H1 (cell line): ENCODE measurements around the gene SPAG5. TPM values are rescaled to one million over a fixed set of nuclear protein-coding genes. Genes with fewer than 3 reads are reported as not detected.

Source experiments
- CTCF ChIA-PET: fragments of 300-600 bp; sonication (Branson Sonifier 250); formaldehyde crosslinking; loops from one replicate; lab custom pipeline; 2021; ENCODE audit not compliant: partially characterized antibody; lab: Charles Lee
- POLR2A ChIA-PET: fragments of 300-600 bp; sonication (Branson Sonifier 250); formaldehyde crosslinking; loops from one replicate; lab custom pipeline; 2021; ENCODE audit warnings: inconsistent platforms; ENCODE audit not compliant: partially characterized antibody; lab: Charles Lee
- DNase-seq, 2 experiments: peaks; one replicate each; pipeline versions ENCODE4 v3.0.0 to v3.0.0-alpha.2; 2010 to 2022; ENCODE audit warnings: low spot score in 2 of 2, low read depth in 1 of 2, mixed read lengths in 1 of 2
- FAIRE-seq: peaks from 2 replicates; lab custom pipeline; 2011; peaks lifted over from hg19 to GRCh38; lab: Jason Lieb, UNC
- H2AFZ ChIP-seq: 2 replicates; pipeline ENCODE4 v1.8.1; 2012; ENCODE audit warnings: low read length, inconsistent platforms
- H2AK5ac ChIP-seq: 2 replicates; pipeline ENCODE4 v1.6.1; 2013; ENCODE audit warnings: low read depth, low read length
- H2BK120ac ChIP-seq: replicated peaks from 2 replicates; pipeline ENCODE3; 2013; ENCODE audit warnings: low read depth, low read length, inconsistent platforms
- H2BK12ac ChIP-seq: 2 replicates; pipeline ENCODE4 v1.6.1; 2013; ENCODE audit warnings: low read depth, low read length
- H2BK15ac ChIP-seq: 2 replicates; pipeline ENCODE4 v1.6.1; 2013; ENCODE audit warnings: low read length
- H2BK20ac ChIP-seq: 2 replicates; pipeline ENCODE4 v1.6.1; 2013; ENCODE audit warnings: low read length
- H2BK5ac ChIP-seq: 2 replicates; pipeline ENCODE4 v1.6.1; 2013; ENCODE audit warnings: low read depth, low read length
- H3K14ac ChIP-seq: 2 replicates; pipeline ENCODE4 v1.6.1; 2013; ENCODE audit warnings: inconsistent platforms; ENCODE audit not compliant: insufficient read length
- H3K18ac ChIP-seq: 2 replicates; pipeline ENCODE4 v1.6.1; 2013; ENCODE audit warnings: low read length; ENCODE audit errors: extremely low read depth
- H3K23ac ChIP-seq: 2 replicates; pipeline ENCODE4 v1.6.1; 2013; ENCODE audit warnings: inconsistent platforms; ENCODE audit not compliant: insufficient read length
- H3K23me2 ChIP-seq: 2 replicates; pipeline ENCODE4 v1.6.1; 2013; ENCODE audit warnings: low read depth, low read length
- H3K27ac ChIP-seq: 2 replicates; pipeline ENCODE4 v1.6.1; 2011; ENCODE audit warnings: low read depth, low read length, inconsistent platforms
- H3K27me3 ChIP-seq, 4 experiments: replicated peaks in 1 of 4; 1 replicate in 1 of 4; 2 replicates in 3 of 4; pipeline versions ENCODE4 v1.6.1 to v1.8.1; 2011 to 2013; ENCODE audit warnings: low read length in 3 of 4, mild to moderate bottlenecking in 3 of 4, inconsistent platforms in 2 of 4, mixed read lengths in 2 of 4, moderate library complexity in 1 of 4; ENCODE audit not compliant: control insufficient read depth in 3 of 4, insufficient read depth in 3 of 4; ENCODE audit errors: extremely low read depth in 1 of 4
- H3K36me3 ChIP-seq, 4 experiments: 2 replicates each; pipeline versions ENCODE4 v1.6.1 to v1.8.1; 2011 to 2013; ENCODE audit warnings: mild to moderate bottlenecking in 4 of 4, low read length in 3 of 4, moderate library complexity in 2 of 4, control low read depth in 1 of 4, inconsistent platforms in 1 of 4; ENCODE audit not compliant: insufficient read depth in 4 of 4, control insufficient read depth in 2 of 4
- H3K4ac ChIP-seq: replicated peaks from 2 replicates; pipeline ENCODE3; 2013; ENCODE audit warnings: low read length, low read depth, mixed read lengths, inconsistent platforms; ENCODE audit not compliant: insufficient read length
- H3K4me1 ChIP-seq, 4 experiments: replicated peaks in 1 of 4; 1 replicate in 1 of 4; 2 replicates in 3 of 4; pipeline versions ENCODE4 v1.6.1 to v1.8.1; 2011 to 2013; ENCODE audit warnings: low read length in 3 of 4, inconsistent platforms in 2 of 4, mixed read lengths in 1 of 4; ENCODE audit not compliant: insufficient read depth in 4 of 4, control insufficient read depth in 3 of 4
- H3K4me2 ChIP-seq, 2 experiments: 2 replicates each; pipeline versions ENCODE4 v1.6.1 to v1.8.1; 2011 to 2013; ENCODE audit warnings: low read depth in 2 of 2, low read length in 2 of 2, control low read depth in 1 of 2, inconsistent platforms in 1 of 2, mild to moderate bottlenecking in 1 of 2; ENCODE audit not compliant: insufficient read depth in 1 of 2
- H3K4me3 ChIP-seq, 4 experiments: fragments of 200-600, 300-600 bp in 1 of 4; sonication (generic), shearing (Covaris generic), sonication (Bioruptor Twin) in 1 of 4; 2 replicates each; pipeline versions ENCODE4 v1.5.1 to v1.8.1; 2011 to 2016; ENCODE audit warnings: low read length in 4 of 4, low read depth in 3 of 4, control low read depth in 2 of 4, inconsistent platforms in 2 of 4, mild to moderate bottlenecking in 2 of 4, mixed read lengths in 1 of 4, moderate library complexity in 1 of 4; ENCODE audit not compliant: insufficient read depth in 2 of 4; ENCODE audit errors: extremely low read depth in 1 of 4
- H3K56ac ChIP-seq: replicated peaks from 2 replicates; pipeline ENCODE3; 2013; ENCODE audit warnings: low read depth, mild to moderate bottlenecking, mixed read lengths, low read length, inconsistent platforms; ENCODE audit not compliant: insufficient read length
- H3K79me1 ChIP-seq: 2 replicates; pipeline ENCODE4 v1.6.1; 2013; ENCODE audit warnings: low read depth, low read length, control low read depth
- H3K79me2 ChIP-seq, 2 experiments: 2 replicates each; pipeline versions ENCODE4 v1.6.1 to v1.8.1; 2012 to 2013; ENCODE audit warnings: low read length in 2 of 2, mild to moderate bottlenecking in 2 of 2, inconsistent platforms in 1 of 2; ENCODE audit not compliant: insufficient read depth in 2 of 2, control insufficient read depth in 1 of 2
- H3K9ac ChIP-seq, 4 experiments: replicated peaks in 1 of 4; 1 replicate in 1 of 4; 2 replicates in 3 of 4; pipeline versions ENCODE4 v1.6.1 to v1.8.1; 2011 to 2013; ENCODE audit warnings: low read depth in 3 of 4, low read length in 3 of 4, control low read depth in 2 of 4, mild to moderate bottlenecking in 2 of 4, moderate library complexity in 2 of 4, inconsistent platforms in 1 of 4; ENCODE audit errors: extremely low read depth in 1 of 4
- H3K9me3 ChIP-seq, 2 experiments: 2 replicates each; pipeline versions ENCODE4 v1.6.1 to v1.8.1; 2012 to 2013; ENCODE audit warnings: mild to moderate bottlenecking in 2 of 2, moderate library complexity in 2 of 2, control low read depth in 1 of 2, inconsistent platforms in 1 of 2, low read depth in 1 of 2, low read length in 1 of 2, mixed read lengths in 1 of 2; ENCODE audit not compliant: insufficient read depth in 2 of 2
- H4K20me1 ChIP-seq, 2 experiments: replicated peaks in 1 of 2; 2 replicates each; pipeline versions ENCODE3 to v1.8.1; 2011 to 2013; ENCODE audit warnings: inconsistent platforms in 2 of 2, low read length in 2 of 2, mild to moderate bottlenecking in 1 of 2; ENCODE audit not compliant: insufficient read depth in 2 of 2, control insufficient read depth in 1 of 2
- H4K5ac ChIP-seq: 2 replicates; pipeline ENCODE4 v1.6.1; 2013; ENCODE audit warnings: low read length, low read depth, mixed read lengths, inconsistent platforms; ENCODE audit not compliant: insufficient read length
- H4K8ac ChIP-seq: 2 replicates; pipeline ENCODE4 v1.8.0; 2013; ENCODE audit warnings: mild to moderate bottlenecking, moderate library complexity, low read length, inconsistent platforms; ENCODE audit not compliant: insufficient read depth; ENCODE audit errors: extremely low read depth
- H4K91ac ChIP-seq: replicated peaks from 2 replicates; pipeline ENCODE3; 2013; ENCODE audit warnings: low read length, mixed read lengths, inconsistent platforms; ENCODE audit not compliant: insufficient read length
- HDAC6 ChIP-seq: IDR thresholded peaks from one replicate; pipeline ENCODE4 v1.7.1; 2012; ENCODE audit warnings: low read depth, mild to moderate bottlenecking, inconsistent platforms, low read length, moderate library complexity
- TEAD4 ChIP-seq: IDR thresholded peaks from 2 replicates; pipeline ENCODE4 v1.6.1; 2012; ENCODE audit warnings: low read depth, low read length, inconsistent platforms, mixed read lengths
- YY1 ChIP-seq: IDR thresholded peaks from 2 replicates; pipeline ENCODE4 v1.6.1; 2011; ENCODE audit warnings: low read depth, mild to moderate bottlenecking, low read length
- WGBS, 2 experiments: shearing (Covaris generic) in 1 of 2; methylation state at CpG; one replicate each; pipeline versions ENCODE4 v1.1.6 to v1.1.7; 2013 to 2015; ENCODE audit warnings: low lambda C conversion rate in 2 of 2, mixed read lengths in 2 of 2, inconsistent platforms in 1 of 2, low coverage in 1 of 2, missing lambda C conversion rate in 1 of 2; ENCODE audit not compliant: insufficient replicate concordance in 2 of 2, insufficient coverage in 1 of 2, insufficient read length in 1 of 2; ENCODE audit errors: extremely low coverage in 1 of 2, missing lambda C conversion rate in 1 of 2; 5-methylcytosine and 5-hydroxymethylcytosine counted together
- polyA plus RNA-seq, 7 experiments: library from polyadenylated mRNA; depleted of rRNA in 3 of 7; stranded (reverse) in 5 of 7; unstranded in 2 of 7; fragments of >200 nt in 5 of 7; fragments of 200-250 nt in 2 of 7; gene quantifications; 1 replicate in 5 of 7; 2 replicates in 1 of 7; 4 replicates in 1 of 7; pipeline versions ENCODE4 v1.2.1 to v1.2.3, GENCODE V29; 2011 to 2013; ENCODE audit warnings: missing spikeins in 2 of 7, mixed read lengths in 2 of 7
- total RNA-seq: library from RNA; stranded (reverse); fragmentation: NEBNext Ultra II Directional; extraction: Animal tissue kit (Norgen Biotek cat#: 25700); gene quantifications from 2 replicates; pipeline ENCODE4 v1.2.1, GENCODE V29; 2021
- TF ChIP-seq, protein P1 (sequence below): IDR thresholded peaks from 2 replicates; pipeline ENCODE4 v1.6.1; 2011; ENCODE audit warnings: low read depth, mild to moderate bottlenecking, low read length; ENCODE audit not compliant: insufficient read depth

SPAG5 gene
- total and polyA plus RNA-seq, 2 of the 8 experiments (the other 6 are each of a cell fraction or from before 2014, with no cell fraction given), result 57.1 to 129 TPM

GRCh38 chr17:28530926-28531325 is 67.9 kb downstream of the SPAG5 start:
- H3K23me2 ChIP-seq, result no peaks in the 10 kb centered on the region
- 86% methylated on average over 7 of the region's 7 CpGs; no CpG with 5 or more reads in 1 of the 2 experiments for WGBS, 2 experiments

More at GRCh38 chr17:28530926-28531325, 67.9 kb downstream of the SPAG5 start:
- no peak overlapping the region for H2AK5ac ChIP-seq
- no peak overlapping the region for H2BK20ac ChIP-seq
- H2BK120ac ChIP-seq, result no peak overlapping the region
- H3K27ac ChIP-seq, result no peak overlapping the region
- no peak overlapping the region; the same call in 1 of the 2 replicates for H2BK12ac ChIP-seq
- H3K14ac ChIP-seq, result no peak overlapping the region
- H4K20me1 ChIP-seq, result no peaks in the 10 kb centered on the region
- H3K23ac ChIP-seq, result no peak overlapping the region
- H3K36me3 ChIP-seq, result no peaks in the 10 kb centered on the region
- no peaks in the 10 kb centered on the region for H3K27me3 ChIP-seq
- no peak overlapping the region for H4K91ac ChIP-seq
- H3K18ac ChIP-seq, result no peak overlapping the region
- peaks cover 0 to 5% (median 0%) of the 10 kb centered on the region in 4 experiments; a peak in 2 of 7 replicates for H3K4me1 ChIP-seq
- no peak overlapping the region for H2AFZ ChIP-seq
- no peak for TF ChIP-seq HDAC6
- TF ChIP-seq TEAD4, result no peak
- TF ChIP-seq, protein P1, sequence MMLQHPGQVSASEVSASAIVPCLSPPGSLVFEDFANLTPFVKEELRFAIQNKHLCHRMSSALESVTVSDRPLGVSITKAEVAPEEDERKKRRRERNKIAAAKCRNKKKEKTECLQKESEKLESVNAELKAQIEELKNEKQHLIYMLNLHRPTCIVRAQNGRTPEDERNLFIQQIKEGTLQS, result no peak
- no peak for TF ChIP-seq YY1
- H4K8ac ChIP-seq, result peak overlapping the region; percentile 28; the same call in 1 of the 2 replicates
- H3K9me3 ChIP-seq, result no peaks in the 10 kb centered on the region
- no peak overlapping the region for H3K4me2 ChIP-seq
- no peaks in the 10 kb centered on the region for H3K79me1 ChIP-seq
- H3K4ac ChIP-seq, result no peak overlapping the region
- no peak overlapping the region for H4K5ac ChIP-seq
- ChIA-PET CTCF (interaction anchor here (0.9 to 5.9 kb wide), 4 partner anchors 10 to 59 kb away, joined by 3 to 45 read pairs (median 10); no protein-coding TSS in a partner anchor), POLR2A (interaction anchor here (0.7 to 1.3 kb wide), 2 partner anchors 9 to 23 kb away, joined by 3 read pairs; no protein-coding TSS in a partner anchor)
- DNase-seq (no peak), FAIRE-seq (no peak)
- no peak overlapping the region for H2BK5ac ChIP-seq
- no peak overlapping the region for H3K4me3 ChIP-seq
- no peaks in the 10 kb centered on the region for H3K79me2 ChIP-seq
- no peak overlapping the region for H2BK15ac ChIP-seq
- no peak overlapping the region for H3K9ac ChIP-seq
- no peak overlapping the region for H3K56ac ChIP-seq
